Stimulated activated CD4-positive, alpha-beta T cell treated with anti-CD3 and anti-CD28 coated beads, Interleukin-12 subunit alpha, Interleukin-12 subunit beta, amount 100 ng/mL, for 24 hours (primary cell): ENCODE measurements around the gene DNASE1.
"Not testable (repeated sequence)": the region's sequence is repeated elsewhere in the genome, so short reads cannot be mapped to it uniquely, and the experiment has no call there.

Experiments
- DNase-seq, 2 experiments: peaks; one replicate each; pipeline ENCODE4 v3.0.0-alpha.2; 2020; ENCODE audit warnings: low read depth in 2 of 2

DNASE1 gene

DNA sequence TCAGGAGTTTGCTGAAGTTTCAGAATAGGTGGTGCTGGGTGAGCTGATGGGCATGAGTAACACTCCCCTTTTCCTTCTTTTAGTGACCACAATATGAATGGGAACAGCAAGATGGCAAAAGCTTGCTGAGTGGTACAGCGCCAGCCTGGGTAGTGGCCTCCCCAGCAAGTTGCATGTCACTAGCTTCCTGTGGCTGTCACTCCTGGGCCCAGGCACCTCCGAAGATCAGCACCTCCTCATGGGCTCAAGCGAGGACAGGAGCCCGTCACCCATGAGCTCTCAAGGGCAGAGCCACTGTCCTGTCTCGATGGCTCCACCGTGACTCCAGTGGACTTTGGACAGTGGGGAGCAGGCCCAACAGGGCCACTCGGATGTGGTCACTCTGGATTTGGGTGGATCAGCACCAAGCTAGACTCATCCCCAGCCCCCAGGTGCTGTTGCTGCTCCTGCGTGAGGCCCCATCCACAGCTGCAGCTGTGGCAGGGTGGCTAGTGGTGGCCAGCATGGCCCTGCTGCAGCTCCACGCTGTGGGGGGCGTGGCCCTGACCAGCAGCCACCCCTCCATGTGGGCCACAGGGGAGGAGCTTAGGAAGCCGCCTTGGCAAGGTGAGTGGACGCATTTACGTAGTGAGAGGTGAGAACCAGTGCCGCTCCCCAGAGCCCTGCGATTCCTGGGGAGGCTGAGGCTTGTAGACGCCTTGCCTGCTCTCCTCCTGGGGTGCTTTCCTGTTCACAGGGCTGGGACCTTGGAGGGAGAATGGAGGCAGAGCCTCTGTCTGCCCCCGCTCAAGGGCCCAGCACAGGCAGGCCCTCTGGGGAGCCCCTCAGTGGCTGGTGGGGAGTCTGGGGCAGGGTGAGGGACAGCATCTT lies 13.6 kb upstream of the DNASE1 start:
- DNase-seq, result no peak

DNA sequence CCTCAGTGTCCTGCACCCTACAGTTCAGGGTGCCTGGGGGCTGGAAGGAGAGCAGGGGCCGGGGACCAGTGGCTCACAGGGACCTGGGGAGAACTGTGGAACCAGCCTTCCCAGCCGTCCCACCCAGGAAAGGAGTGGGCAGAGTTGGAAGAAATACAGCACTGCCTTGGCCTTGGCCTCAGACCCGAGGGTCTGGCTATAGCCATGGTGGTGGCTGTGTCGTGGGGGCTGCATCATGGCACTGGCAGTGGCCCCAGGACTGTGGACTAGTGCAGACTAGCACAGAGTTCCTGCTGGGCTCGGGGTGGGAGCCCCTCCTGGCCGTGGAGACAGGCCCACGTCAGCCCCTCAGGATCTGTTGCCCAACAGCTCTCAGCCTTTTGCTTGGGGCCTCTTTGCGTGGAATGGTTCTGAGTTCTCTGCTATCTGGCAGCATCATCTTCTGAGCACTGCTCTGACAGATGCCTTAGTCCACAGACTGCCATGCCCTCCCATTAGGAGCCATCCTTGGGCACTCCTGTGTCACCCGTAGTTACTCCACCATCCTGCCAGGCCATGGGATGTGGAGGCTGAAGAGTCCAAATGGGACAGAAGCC lies 12.6 kb upstream of the DNASE1 start:
- no peak for DNase-seq

DNA sequence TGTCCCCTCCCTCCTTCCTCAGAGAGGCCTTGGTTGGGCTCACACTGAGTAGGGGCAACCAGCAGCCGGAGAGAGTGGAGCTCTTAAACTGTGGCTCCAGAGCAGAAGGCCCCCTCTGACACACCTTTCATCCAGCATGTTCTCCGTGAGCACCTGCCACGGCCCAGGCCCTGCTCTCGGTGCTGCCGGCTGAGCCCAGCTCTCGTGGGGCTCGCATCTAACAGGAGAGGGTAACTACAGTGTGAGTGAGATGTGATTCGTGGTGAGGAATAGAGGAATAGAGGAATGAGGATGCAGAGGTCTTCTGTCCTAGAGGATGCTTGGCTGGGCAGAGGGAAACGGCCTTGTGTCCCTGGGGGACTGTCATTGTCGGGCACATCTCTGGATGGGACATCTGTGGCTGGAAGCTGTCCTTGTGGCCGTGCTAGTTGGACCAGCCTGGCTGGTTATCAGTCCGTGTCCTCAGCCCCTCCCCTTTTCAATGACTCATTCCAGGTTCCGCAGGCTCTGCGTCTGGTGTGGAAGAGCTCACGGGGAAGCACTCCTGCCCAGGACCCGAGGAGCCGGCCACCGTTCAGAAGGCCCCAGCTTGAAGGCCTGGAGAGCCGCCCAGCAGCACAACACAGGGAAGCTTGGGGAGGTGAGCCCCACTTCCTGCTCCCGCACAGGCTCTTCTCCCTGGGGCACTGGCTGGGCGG lies 11.9 kb upstream of the DNASE1 start:
- no peak for DNase-seq

DNA sequence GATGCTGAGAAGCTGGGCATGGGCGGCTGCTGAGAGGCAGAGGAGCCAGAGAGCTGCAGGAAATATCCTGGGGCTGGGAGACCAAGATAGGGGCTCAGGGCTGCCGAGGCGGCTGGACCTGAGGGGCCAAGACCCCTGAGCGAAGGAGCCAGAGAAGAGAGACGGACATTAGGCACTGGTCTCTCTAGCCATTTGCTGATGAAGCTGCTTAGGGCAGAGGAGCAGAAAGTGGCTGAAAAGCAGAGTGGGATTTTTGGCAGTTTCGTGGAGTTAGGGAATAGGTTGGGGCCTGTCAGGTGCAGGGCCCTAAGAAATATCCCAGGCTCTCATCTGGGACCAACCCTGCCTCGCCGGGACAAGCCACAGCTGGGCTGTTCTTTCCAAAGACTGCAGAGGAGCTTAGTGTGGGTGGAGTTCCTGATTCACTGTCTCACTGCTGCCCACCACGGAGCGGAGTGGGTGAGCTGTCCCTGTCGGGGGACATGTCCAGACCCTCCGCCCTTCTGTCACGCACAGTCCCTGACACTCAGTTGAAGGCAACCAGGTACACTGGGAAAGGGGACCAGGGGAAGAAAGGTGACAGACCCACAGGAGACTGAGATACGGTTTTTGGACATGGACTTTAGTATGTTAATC lies 11.3 kb upstream of the DNASE1 start:
- DNase-seq, result no peak

DNA sequence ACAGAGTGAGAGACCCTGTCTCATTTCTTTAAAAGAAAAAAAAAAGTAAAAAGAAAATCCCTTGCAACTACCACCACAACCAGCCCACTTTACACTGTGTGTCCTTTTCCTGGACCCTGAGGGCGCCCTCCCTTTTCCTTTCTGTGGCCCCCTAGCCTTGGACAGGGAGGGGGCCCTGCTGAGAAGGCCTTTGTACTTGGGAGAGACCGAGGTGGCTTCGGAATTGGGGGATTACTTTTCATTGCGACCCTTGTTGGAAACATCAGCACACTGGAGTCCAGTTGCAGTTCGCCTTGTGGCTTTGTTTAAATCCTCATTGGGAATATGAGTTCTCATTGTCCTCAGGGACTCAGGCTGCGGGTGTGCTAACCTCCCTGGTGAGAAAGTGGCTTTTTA lies 9.4 kb upstream of the DNASE1 start:
- no peak for DNase-seq

DNA sequence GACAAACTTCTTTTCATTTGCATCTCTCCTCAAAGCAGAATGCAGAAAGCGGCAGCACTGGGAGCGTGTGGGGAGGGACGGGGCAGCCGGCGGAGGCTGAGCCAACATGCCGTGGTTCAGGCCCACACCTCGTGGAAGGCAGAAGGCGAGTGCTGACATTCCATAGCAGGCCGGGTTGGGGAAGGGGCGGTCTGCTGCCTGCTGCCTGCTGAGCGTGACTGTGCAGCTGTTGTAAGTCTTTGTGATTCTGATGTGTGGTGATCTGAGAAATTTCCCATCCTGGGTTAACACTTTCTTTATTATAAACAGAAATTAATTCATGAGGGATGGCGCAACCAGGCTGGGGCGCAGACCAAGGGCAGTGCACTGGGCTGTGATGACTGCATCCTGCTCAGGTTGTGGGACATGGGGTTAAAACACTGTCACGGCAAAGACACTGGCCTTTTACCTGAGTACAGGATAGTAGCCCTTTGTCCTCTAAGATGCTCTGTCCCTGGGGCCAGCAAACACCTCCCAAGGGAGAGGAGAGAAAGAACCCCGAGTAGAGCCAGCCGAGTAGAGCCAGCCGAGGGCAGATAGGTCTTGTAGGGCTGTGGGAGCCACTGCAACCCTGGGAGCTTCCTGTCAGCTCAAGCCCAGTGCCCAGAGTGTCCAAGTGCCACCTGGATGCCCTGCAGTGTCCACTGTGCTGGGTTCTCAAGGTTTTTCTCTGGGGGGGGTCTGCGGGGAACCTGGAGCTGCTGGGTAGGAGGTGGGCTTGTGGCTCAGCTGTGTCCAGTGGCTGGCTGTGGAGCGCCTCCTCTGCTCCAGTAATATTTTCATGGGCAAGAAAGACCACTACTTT lies 8.8 kb upstream of the DNASE1 start:
- no peak for DNase-seq

DNA sequence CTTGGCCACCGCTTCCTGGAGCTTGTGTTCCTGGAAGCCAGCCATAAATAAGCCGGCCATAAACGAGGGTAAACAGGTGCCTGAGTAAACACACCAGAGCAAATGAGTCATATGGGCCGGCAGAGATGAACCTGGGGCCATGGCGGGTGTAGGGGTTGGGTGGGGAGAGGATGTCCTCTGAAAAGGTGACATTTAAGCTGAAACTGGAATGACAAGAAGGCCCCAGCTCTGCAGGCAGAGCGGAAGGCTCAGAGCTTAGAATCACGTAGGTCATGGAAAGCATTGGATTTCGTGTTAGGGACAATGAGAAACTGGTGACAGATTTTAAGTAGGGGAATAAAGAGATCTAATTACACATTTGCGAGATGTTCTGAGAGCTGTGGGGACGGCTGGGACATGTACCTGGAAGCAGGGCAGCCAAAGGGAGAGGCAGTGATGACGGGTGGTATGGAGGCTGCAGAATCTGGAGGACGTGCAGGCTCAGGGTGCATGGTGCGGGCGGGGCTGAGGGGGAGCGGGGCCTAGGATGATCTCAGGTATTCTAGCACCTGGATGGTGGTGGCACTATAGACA lies 8.1 kb upstream of the DNASE1 start:
- DNase-seq, result no peak

DNA sequence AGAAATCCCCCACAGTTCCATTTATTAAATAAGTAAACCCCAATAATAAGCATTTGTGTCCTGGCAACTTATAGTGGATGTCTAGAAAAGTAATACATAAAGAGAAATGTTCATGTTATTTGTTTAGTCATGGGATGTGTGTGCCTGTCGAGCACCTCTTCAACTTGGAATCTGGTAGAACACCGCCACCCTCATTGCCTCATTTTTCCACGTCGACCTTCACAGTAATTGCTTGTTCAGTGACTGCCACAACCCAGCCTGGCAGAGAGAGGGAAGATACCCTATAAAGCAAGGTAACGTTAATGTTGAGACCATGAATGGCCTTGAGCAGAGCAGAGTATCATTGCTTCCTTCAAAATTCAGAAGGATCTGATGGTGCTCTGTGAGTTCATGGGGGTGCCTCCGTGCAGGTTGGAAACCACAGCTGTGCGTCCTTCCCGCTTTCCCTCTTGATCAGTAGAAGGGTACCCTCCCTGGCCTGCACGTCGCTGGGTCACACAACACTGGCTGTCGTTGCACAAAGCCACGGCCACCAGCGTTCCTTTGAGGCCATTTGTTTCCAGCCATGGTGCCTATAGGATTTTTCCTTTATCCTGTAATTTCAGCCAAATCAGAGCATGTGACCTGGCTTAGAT lies 3.7 kb upstream of the DNASE1 start:
- no peak for DNase-seq

DNA sequence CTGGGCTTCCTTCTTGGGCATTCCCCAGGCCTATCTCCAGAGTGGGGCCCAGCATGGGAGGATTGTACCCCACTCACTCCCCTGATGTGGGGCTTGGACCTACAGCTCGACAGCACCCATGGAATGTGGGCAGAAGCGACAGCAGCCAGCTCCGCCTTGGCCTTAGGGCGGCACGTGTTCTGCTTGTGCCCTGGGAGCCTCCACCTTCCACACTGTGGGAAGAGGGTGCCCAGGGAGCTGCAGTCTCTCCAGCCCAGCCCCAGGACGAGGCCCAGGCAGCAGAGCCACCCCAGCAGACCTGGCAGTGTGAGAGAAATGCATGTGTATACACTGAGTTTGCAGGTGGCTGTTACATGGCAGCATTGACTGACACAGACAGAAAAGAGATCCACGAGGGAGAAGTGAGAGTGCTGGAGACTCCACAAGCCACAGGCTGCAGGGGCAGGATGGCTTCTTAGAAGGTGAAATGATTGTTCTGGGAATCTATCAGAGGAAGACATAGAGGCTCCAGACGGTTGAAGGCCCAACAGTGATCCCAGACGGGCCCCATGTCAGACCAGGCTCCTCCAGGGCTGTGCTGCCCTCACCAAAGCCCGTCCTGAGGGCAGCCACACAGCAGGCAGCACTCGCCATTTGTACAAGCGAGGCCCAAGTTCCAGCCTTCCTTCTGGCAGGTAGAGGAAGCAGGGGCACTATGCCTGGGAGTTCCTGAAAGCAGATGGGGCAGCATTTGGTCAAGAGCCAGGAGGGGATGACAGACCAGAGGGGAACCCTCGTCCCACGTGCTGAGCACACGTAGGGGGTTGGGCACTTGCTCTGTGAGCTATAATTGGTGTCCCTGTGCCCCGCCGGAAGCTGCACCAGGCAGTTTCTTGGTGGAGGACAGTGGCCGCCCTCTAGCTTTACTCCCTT lies 2.8 kb upstream of the DNASE1 start:
- no peak for DNase-seq

DNA sequence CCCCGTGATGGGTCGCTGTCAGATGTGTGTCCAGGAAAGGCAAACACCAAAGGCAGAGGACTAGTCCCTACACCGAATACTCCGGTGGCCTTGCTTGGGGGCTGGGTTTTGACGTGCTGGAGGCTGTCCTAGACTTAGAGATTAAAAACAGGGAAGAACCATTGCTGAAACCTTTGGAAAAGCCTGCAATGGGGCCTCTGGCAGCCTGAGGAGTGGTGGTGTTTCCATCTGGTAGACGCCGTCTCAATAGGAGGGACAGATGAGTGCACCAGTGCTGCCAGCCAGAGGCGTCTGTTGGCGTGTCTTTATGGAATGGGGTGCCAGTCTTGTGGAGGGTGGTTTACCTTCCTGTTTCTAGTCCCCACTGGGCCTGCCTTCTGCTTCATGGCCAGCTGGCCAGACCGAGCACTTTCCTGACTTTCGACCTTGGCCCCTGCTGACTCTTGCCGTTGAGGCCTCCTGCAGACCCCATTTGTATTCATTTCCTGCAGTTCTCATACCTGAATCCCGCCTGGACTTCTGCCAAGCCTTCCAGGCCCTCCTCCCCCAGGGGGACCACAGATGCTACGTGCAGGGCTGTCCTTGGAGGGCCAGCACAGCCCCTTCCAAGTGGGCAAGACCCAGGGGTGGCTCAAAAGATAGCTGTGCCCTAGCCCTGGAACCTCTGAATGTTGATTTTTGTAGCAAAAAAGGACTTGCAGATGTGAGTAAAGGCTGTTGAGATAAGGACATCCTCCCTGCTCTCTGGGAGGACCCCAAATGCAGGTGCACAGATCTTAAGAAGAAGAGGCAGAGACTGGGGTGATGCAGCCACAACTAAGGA lies 1.9 kb upstream of the DNASE1 start:
- no peak for DNase-seq

DNA sequence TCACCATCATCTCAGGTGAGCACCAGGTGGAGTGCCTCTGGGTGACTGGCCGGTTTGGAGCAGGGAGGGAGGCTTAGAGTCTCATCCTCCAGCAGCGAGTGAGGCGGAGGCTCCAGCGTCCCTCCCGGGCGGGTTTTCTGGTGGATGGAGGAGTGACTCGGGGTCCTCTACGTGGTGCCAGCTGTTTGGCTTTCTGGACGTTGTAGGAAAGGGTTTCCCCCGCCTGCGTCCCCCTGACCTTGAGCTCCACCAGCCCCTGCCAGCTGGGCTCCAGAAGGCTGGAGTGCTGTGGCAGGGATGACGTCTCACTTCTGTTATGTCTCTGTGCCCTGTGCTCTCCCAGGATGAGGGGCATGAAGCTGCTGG lies 522 bp downstream of the DNASE1 start:
- no peak for DNase-seq

DNA sequence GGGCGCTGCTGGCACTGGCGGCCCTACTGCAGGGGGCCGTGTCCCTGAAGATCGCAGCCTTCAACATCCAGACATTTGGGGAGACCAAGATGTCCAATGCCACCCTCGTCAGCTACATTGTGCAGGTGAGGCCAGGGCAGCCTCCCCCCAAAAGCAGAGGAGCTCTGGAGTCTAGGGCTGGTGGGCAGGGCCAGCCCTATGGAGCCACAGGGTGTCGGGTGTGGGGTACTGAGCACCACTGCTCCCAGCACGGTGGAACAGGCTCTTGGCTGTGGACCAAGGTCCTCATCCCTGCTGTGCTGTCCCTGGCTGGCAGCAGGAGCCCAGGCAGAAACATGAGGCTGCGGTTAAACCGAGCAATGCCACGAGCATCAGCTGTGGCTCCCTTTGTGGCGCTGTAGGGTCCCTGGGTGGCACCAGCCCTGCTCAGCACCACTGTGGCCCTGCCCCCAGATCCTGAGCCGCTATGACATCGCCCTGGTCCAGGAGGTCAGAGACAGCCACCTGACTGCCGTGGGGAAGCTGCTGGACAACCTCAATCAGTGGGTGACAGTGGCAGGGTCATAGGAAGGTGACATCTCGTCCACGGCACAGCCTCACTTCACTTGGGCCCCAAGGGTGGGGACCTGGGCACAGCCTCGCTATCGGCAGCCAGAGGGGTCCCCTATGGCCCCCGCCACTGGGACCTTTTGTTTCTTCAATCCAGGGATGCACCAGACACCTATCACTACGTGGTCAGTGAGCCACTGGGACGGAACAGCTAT lies 1.1 kb downstream of the DNASE1 start:
- DNase-seq, result no peak

DNA sequence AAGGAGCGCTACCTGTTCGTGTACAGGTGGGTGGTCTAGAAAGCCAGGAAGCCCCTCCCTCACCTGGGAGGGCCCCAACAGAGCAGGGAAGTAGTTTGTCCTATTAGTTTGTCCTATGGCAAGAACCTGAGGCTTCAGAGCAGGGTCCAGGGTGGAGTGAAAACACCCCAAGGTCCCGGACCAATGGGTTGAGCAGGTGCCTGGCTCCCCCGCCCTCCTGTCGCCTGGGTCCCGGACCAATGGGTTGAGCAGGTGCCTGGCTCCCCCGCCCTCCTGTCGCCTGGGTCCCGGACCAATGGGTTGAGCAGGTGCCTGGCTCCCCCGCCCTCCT lies 1.6 kb downstream of the DNASE1 start:
- not testable (repeated sequence) for DNase-seq

DNA sequence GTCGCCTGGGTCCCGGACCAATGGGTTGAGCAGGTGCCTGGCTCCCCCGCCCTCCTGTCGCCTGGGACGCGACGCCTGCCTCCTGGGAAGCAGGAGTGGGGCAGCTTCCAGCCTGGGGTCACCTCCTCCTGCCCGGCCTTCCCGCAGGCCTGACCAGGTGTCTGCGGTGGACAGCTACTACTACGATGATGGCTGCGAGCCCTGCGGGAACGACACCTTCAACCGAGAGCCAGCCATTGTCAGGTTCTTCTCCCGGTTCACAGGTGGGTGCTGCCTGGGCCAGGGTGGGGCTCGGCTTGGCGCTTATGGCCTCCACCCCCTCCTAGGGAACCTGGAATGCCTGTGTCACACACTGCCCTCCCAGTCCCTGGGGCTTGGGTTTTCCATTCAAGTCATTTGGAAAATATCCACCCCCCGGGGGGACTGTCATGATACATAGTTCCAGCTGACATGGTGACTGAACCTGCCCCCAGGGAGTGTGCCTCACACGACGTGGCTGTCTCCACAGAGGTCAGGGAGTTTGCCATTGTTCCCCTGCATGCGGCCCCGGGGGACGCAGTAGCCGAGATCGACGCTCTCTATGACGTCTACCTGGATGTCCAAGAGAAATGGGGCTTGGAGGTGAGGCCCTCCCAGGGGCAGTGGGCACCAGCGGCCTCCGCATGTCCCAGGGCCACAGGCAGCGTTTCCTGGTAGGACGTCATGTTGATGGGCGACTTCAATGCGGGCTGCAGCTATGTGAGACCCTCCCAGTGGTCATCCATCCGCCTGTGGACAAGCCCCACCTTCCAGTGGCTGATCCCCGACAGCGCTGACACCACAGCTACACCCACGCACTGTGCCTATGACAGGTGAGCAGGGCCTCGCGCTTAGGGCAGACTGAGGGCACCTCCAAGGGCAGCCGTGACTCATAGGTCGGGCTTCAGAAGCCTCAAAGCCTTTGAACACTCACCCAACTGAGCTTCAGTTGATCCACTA lies 2.3 kb downstream of the DNASE1 start:
- DNase-seq, result no peak

DNA sequence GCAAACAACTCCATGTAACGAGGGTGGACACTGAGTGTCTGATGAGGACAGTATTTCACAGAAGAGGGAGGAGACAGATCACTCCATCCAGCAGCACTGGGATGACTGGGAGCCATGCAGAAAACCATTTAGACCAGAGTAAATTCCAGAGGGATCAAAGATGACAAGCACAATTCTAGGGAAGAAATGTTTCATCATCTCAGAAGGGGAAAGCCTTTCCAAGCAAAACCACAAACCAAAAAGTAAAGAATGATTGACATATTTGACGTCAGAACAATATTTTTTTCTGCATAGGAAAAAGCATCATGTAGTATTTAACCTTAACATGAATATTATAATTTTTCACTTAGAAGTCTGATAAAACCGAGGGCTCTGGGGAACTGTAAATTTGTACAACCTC lies 4.8 kb downstream of the DNASE1 start:
- DNase-seq, result no peak

DNA sequence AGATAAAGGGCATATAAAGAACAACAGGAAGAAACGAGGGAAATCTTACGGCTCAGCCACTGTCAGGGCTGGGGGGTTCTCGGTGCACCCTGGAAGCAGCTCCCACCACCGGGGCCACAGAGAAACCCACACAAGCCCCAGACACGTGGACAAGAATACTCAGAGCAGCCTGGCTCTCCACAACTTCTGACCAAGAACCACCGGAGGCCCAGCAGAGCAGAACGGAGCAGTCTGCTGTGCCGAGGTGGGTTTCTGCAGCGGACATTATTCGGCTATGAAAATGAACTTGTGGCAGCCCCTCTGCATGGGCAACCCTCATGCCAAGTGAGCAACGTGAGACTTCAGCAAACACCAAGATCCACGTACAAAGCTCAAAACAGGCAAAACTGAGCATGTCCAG lies 6.8 kb downstream of the DNASE1 start:
- no peak for DNase-seq

DNA sequence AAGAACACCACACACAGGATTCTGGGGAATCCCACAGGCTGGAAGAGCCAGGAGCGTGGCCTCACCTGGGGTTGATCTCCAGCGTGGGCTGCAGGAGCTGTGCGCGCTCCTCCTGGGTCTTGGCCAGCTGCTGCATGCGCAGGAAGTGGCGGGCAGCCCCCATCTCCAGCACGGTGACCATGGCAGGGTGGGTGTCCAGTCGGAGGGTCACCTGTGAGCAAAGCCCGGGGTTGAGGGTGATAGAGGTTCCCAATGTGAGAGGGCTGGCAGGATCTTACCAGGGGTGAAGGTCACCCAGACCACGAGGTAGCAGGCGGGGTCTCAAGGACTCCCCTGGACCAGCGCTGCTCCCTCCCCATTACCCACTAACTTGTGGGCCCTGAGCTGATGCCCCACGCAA lies 7.4 kb downstream of the DNASE1 start:
- no peak for DNase-seq
